GM12878 (cell line): Measurements from ENCODE around the gene GGCX. TPM values are rescaled to one million over a fixed set of nuclear protein-coding genes. Genes with fewer than 3 reads are reported as not detected.

Experiments used
- ATF2 ChIP-seq: IDR thresholded peaks from 2 replicates; pipeline ENCODE4 v1.6.1; 2012; ENCODE audit warnings: low read length, inconsistent platforms
- ATF3 ChIP-seq: IDR thresholded peaks from 2 replicates; pipeline ENCODE4 v1.6.1; 2011; ENCODE audit warnings: low read depth, mild to moderate bottlenecking, low read length, moderate library complexity, borderline replicate concordance; ENCODE audit errors: extremely low read depth
- BACH1 ChIP-seq: fragments of 450-650 bp; IDR thresholded peaks from 2 replicates; pipeline ENCODE4 v1.6.1; 2017; ENCODE audit warnings: mild to moderate bottlenecking, borderline replicate concordance
- BCL3 ChIP-seq: IDR thresholded peaks from 2 replicates; pipeline ENCODE4 v1.6.1; 2011; ENCODE audit warnings: borderline replicate concordance, low read depth, mild to moderate bottlenecking, moderate library complexity, low read length; ENCODE audit not compliant: insufficient read depth, poor library complexity, severe bottlenecking
- BHLHE40 ChIP-seq, 2 experiments: fragments of 450-650 bp in 1 of 2; IDR thresholded peaks; 2 replicates each; pipeline ENCODE4 v1.6.1; 2011 to 2017; ENCODE audit warnings: low read depth in 2 of 2, borderline replicate concordance in 1 of 2, improper control_type of control experiment in 1 of 2, low read length in 1 of 2, mild to moderate bottlenecking in 1 of 2
- CEBPB ChIP-seq, 2 experiments: fragments of 150-350 bp in 1 of 2; IDR thresholded peaks; 2 replicates each; pipeline ENCODE4 v1.6.1; 2012 to 2014; ENCODE audit warnings: low read depth in 2 of 2, low read length in 2 of 2, borderline replicate concordance in 1 of 2, inconsistent platforms in 1 of 2
- CHD1 ChIP-seq: IDR thresholded peaks from 2 replicates; pipeline ENCODE4 v1.6.1; 2012; ENCODE audit warnings: low read depth, low read length, improper control_type of control experiment
- DPF2 ChIP-seq: fragments of 450-650 bp; IDR thresholded peaks from 2 replicates; pipeline ENCODE4 v1.6.1; 2017; ENCODE audit warnings: mild to moderate bottlenecking
- EZH2 ChIP-seq: IDR thresholded peaks from 2 replicates; pipeline ENCODE4 v1.6.1; 2012; ENCODE audit warnings: low read depth, mild to moderate bottlenecking, control low read depth, inconsistent platforms, low read length, borderline replicate concordance; ENCODE audit not compliant: control insufficient read depth
- HCFC1 ChIP-seq: fragments of 150-350 bp; IDR thresholded peaks from 2 replicates; pipeline ENCODE4 v1.6.1; 2014; ENCODE audit warnings: low read length
- JUND ChIP-seq: IDR thresholded peaks from 2 replicates; pipeline ENCODE4 v1.6.1; 2012; ENCODE audit warnings: low read depth, mild to moderate bottlenecking, low read length, improper control_type of control experiment, moderate library complexity
- NFIC ChIP-seq: IDR thresholded peaks from 2 replicates; pipeline ENCODE4 v1.6.1; 2012; ENCODE audit warnings: low read depth, mild to moderate bottlenecking, inconsistent platforms, low read length, moderate library complexity
- NFYA ChIP-seq: IDR thresholded peaks from 2 replicates; pipeline ENCODE4 v1.6.1; 2011; ENCODE audit warnings: low read depth, mild to moderate bottlenecking, low read length, improper control_type of control experiment, borderline replicate concordance
- NR2C1 ChIP-seq: fragments of 450-650 bp; IDR thresholded peaks from 2 replicates; pipeline ENCODE4 v1.6.1; 2017; ENCODE audit warnings: antibody characterized with exemption, mild to moderate bottlenecking, moderate library complexity
- PAX5 ChIP-seq: IDR thresholded peaks from 2 replicates; pipeline ENCODE4 v1.6.1; 2011; ENCODE audit warnings: low read depth, low read length, borderline replicate concordance
- PML ChIP-seq: IDR thresholded peaks from 2 replicates; pipeline ENCODE4 v1.6.1; 2012; ENCODE audit warnings: low read length, inconsistent platforms
- POLR2AphosphoS2 ChIP-seq: IDR thresholded peaks from 2 replicates; pipeline ENCODE4 v1.6.1; 2011; ENCODE audit warnings: low read depth, mild to moderate bottlenecking, low read length, improper control_type of control experiment, moderate library complexity
- RAD21 ChIP-seq: IDR thresholded peaks from 2 replicates; pipeline ENCODE4 v1.6.1; 2011; ENCODE audit warnings: mild to moderate bottlenecking, low read depth, low read length, moderate library complexity; ENCODE audit not compliant: insufficient read depth
- RB1 ChIP-seq: fragments of 450-650 bp; formaldehyde crosslinking; IDR thresholded peaks from 2 replicates; pipeline ENCODE4 v1.6.1; 2017; ENCODE audit warnings: mild to moderate bottlenecking, borderline replicate concordance
- RCOR1 ChIP-seq: conservative IDR thresholded peaks from 2 replicates; pipeline ENCODE4 v1.6.1; 2012; ENCODE audit warnings: low read depth, low read length, improper control_type of control experiment
- SMAD1 ChIP-seq: fragments of 450-650 bp; IDR thresholded peaks from 2 replicates; pipeline ENCODE4 v1.6.1; 2018; ENCODE audit warnings: mild to moderate bottlenecking, low read depth; ENCODE audit not compliant: partially characterized antibody
- SMAD5 ChIP-seq: IDR thresholded peaks from 2 replicates; pipeline ENCODE4 v1.6.1; 2016; ENCODE audit warnings: antibody characterized with exemption, low read depth
- SUPT20H ChIP-seq: IDR thresholded peaks from 2 replicates; pipeline ENCODE4 v1.6.1; 2011; ENCODE audit warnings: low read depth, mild to moderate bottlenecking, low read length, moderate library complexity, borderline replicate concordance; ENCODE audit not compliant: control insufficient read depth
- TCF12 ChIP-seq: IDR thresholded peaks from 2 replicates; pipeline ENCODE4 v1.6.1; 2011; ENCODE audit warnings: low read depth, mild to moderate bottlenecking, low read length
- ZSCAN29 ChIP-seq: fragments of 450-650 bp; IDR thresholded peaks from 2 replicates; pipeline ENCODE4 v1.6.1; 2017; ENCODE audit warnings: mild to moderate bottlenecking, moderate library complexity
- ZZZ3 ChIP-seq: IDR thresholded peaks from 2 replicates; pipeline ENCODE4 v1.6.1; 2011; ENCODE audit warnings: low read depth; ENCODE audit not compliant: control insufficient read depth, insufficient read length
- polyA plus RNA-seq, 11 experiments: library from polyadenylated mRNA; depleted of rRNA in 4 of 11; unstranded in 6 of 11; stranded (reverse) in 5 of 11; fragments of >200 nt; fragmentation: Nextera tagmentation in 4 of 11; fragmentation: Illumina TruSeq in 1 of 11; extraction: Ambion mirVana in 4 of 11; extraction: Trizol in 1 of 11; gene quantifications; 1 replicate in 1 of 11; 2 replicates in 10 of 11; pipeline versions ENCODE4 v1.2.1 to v1.2.3, GENCODE V29; 2011 to 2016; ENCODE audit warnings: inconsistent platforms in 2 of 11, missing spikeins in 2 of 11, low read depth in 1 of 11
- total RNA-seq, 4 experiments: library from RNA; depleted of rRNA in 3 of 4; stranded (reverse); fragments of >200 nt in 3 of 4; fragmentation: Illumina TruSeq in 1 of 4; extraction: Trizol in 1 of 4; gene quantifications; 2 replicates each; pipeline versions ENCODE4 v1.2.1 to v1.2.3, GENCODE V29; 2013 to 2021

The GGCX gene
- total and polyA plus RNA-seq, 10 of the 15 experiments (the other 5 are each of a cell fraction or from before 2014, with no cell fraction given) = 18.1 to 52.7 (median 25.0) TPM

- TF ChIP-seq NFYA (no peak), RCOR1 (no peak), RB1 (peak; percentile 72; the same call in 1 of the 2 replicates), PML (peak; percentile 96), SUPT20H (no peak), JUND (no peak), NR2C1 (peak; percentile 12; the same call in 1 of the 2 replicates), BCL3 (no peak), RAD21 (no peak), ATF2 (no peak), SMAD5 (peak; percentile 80; the same call in 1 of the 2 replicates), PAX5 (peak; percentile 60; the same call in 1 of the 2 replicates), ZSCAN29 (no peak), SMAD1 (peak; percentile 41), POLR2AphosphoS2 (peak; percentile 90), BACH1 (0 out of 2 replicates have a peak, but pooled peaks have one; percentile 28), BHLHE40 (IDR thresholded peaks at IDR 0.05; ENCODE audit: borderline replicate concordance in 1 of 2, low read depth in 2 of 2, low read length in 1 of 2) (peak in 1 of 2 experiments; percentile 39; a peak in 1 of 4 replicates), TCF12 (peak; percentile 92), EZH2 (no peak), ZZZ3 (no peak), NFIC (no peak), CEBPB (IDR thresholded peaks at IDR 0.05; ENCODE audit: borderline replicate concordance in 1 of 2, low read depth in 2 of 2, low read length in 2 of 2) (no peak), CHD1 (no peak), HCFC1 (peak; percentile 68), DPF2 (no peak), ATF3 (peak; percentile 84; the same call in 1 of the 2 replicates)
Measured at GRCh38 chr2:85561280-85562212, at the start of gene GGCX (continued).
